Subcutaneous abdominal adipose tissue (tissue), 5 donors: Measurements from ENCODE around the gene TBX2.

Experiments
- H3K27ac ChIP-seq: one replicate; pipeline ENCODE4 v1.7.0; 2013; ENCODE audit warnings: low read depth, mild to moderate bottlenecking, inconsistent platforms, low read length, moderate library complexity
- H3K27me3 ChIP-seq, 5 donors: one replicate each; pipeline ENCODE4 v1.7.0; 2013; ENCODE audit warnings: low read length in 5 of 5, inconsistent platforms in 1 of 5; ENCODE audit not compliant: control insufficient read depth in 5 of 5, insufficient read depth in 4 of 5
- H3K36me3 ChIP-seq, 5 donors: one replicate each; pipeline ENCODE4 v1.7.0; 2013; ENCODE audit warnings: low read length in 5 of 5; ENCODE audit not compliant: control insufficient read depth in 5 of 5, insufficient read depth in 5 of 5
- H3K4me1 ChIP-seq, 5 donors: one replicate each; pipeline ENCODE4 v1.7.0; 2013; ENCODE audit warnings: low read length in 5 of 5, mild to moderate bottlenecking in 3 of 5, moderate library complexity in 1 of 5; ENCODE audit not compliant: control insufficient read depth in 5 of 5, insufficient read depth in 5 of 5
- H3K4me3 ChIP-seq, 5 donors: one replicate each; pipeline ENCODE4 v1.7.0; 2013; ENCODE audit warnings: low read length in 5 of 5, low read depth in 1 of 5
- H3K9ac ChIP-seq, 5 donors: one replicate each; pipeline ENCODE4 v1.7.0; 2013; ENCODE audit warnings: low read length in 5 of 5, mild to moderate bottlenecking in 4 of 5, moderate library complexity in 3 of 5
- H3K9me3 ChIP-seq, 5 donors: one replicate each; pipeline ENCODE4 v1.7.0; 2013; ENCODE audit warnings: low read length in 5 of 5; ENCODE audit not compliant: control insufficient read depth in 5 of 5
- donor health status: healthy.
- donor health status: healthy.
- donor health status: healthy.
- donor health status: healthy.
- donor health status: healthy.

TBX2 gene

GRCh38 chr17:61361084-61361483, 38.6 kb upstream of the TBX2 start:
- no peak overlapping the region for H3K9ac ChIP-seq
- no peaks in the 10 kb centered on the region for H3K9me3 ChIP-seq
- H3K4me3 ChIP-seq: no peak overlapping the region
- no peaks in the 10 kb centered on the region for H3K27me3 ChIP-seq
- no peak overlapping the region for H3K27ac ChIP-seq
- H3K36me3 ChIP-seq: no peaks in the 10 kb centered on the region
- H3K4me1 ChIP-seq: peaks cover 0 to 32% (median 17%) of the 10 kb centered on the region in 5 donors

GRCh38 chr17:61362396-61362795, 37.2 kb upstream of the TBX2 start:
- H3K4me1 ChIP-seq: peaks cover 0 to 45% (median 30%) of the 10 kb centered on the region in 5 donors
- no peak overlapping the region for H3K27ac ChIP-seq
- no peak overlapping the region for H3K4me3 ChIP-seq
- H3K27me3 ChIP-seq: no peaks in the 10 kb centered on the region
- H3K9me3 ChIP-seq: no peaks in the 10 kb centered on the region
- no peaks in the 10 kb centered on the region for H3K36me3 ChIP-seq
- no peak overlapping the region for H3K9ac ChIP-seq

GRCh38 chr17:61362852-61363600, 36.6 kb upstream of the TBX2 start:
- Histone ChIP-seq H3K4me3 (no peak overlapping the region), H3K27ac (no peak overlapping the region), H3K9me3 (no peaks in the 10 kb centered on the region), H3K9ac (no peak overlapping the region), H3K27me3 (no peaks in the 10 kb centered on the region), H3K36me3 (no peaks in the 10 kb centered on the region), H3K4me1 (peaks cover 0 to 51% (median 35%) of the 10 kb centered on the region in 5 donors)

GRCh38 chr17:61363601-61364462, 35.8 kb upstream of the TBX2 start:
- no peaks in the 10 kb centered on the region for H3K27me3 ChIP-seq
- no peak overlapping the region for H3K27ac ChIP-seq
- no peak overlapping the region for H3K9ac ChIP-seq
- peaks cover 2 to 59% (median 43%) of the 10 kb centered on the region in 5 donors for H3K4me1 ChIP-seq
- H3K36me3 ChIP-seq: no peaks in the 10 kb centered on the region
- H3K9me3 ChIP-seq: no peaks in the 10 kb centered on the region
- H3K4me3 ChIP-seq: no peak overlapping the region

GRCh38 chr17:61364463-61364846, 35.2 kb upstream of the TBX2 start:
- Histone ChIP-seq H3K9ac (no peak overlapping the region), H3K36me3 (peaks cover 0 to 2% (median 0%) of the 10 kb centered on the region in 5 donors), H3K4me1 (peaks cover 5 to 65% (median 48%) of the 10 kb centered on the region in 5 donors), H3K27ac (no peak overlapping the region), H3K4me3 (no peak overlapping the region), H3K9me3 (no peaks in the 10 kb centered on the region), H3K27me3 (no peaks in the 10 kb centered on the region)

- no peak overlapping the region for H3K9ac ChIP-seq
- H3K36me3 ChIP-seq: peaks cover 0 to 4% (median 0%) of the 10 kb centered on the region in 5 donors
- peaks cover 5 to 60% (median 45%) of the 10 kb centered on the region in 5 donors for H3K4me1 ChIP-seq
- H3K9me3 ChIP-seq: no peaks in the 10 kb centered on the region
- no peak overlapping the region for H3K4me3 ChIP-seq
- H3K27me3 ChIP-seq: no peaks in the 10 kb centered on the region
- peak overlapping the region; percentile 42 for H3K27ac ChIP-seq
Observed at GRCh38 chr17:61366076-61366714, 33.4 kb upstream of the TBX2 start.

GRCh38 chr17:61366715-61367413, 32.8 kb upstream of the TBX2 start:
- Histone ChIP-seq H3K9me3 (no peaks in the 10 kb centered on the region), H3K4me3 (no peak overlapping the region), H3K4me1 (peaks cover 5 to 59% (median 44%) of the 10 kb centered on the region in 5 donors), H3K27ac (peak overlapping the region; percentile 42), H3K27me3 (no peaks in the 10 kb centered on the region), H3K9ac (no peak overlapping the region), H3K36me3 (peaks cover 0 to 4% (median 0%) of the 10 kb centered on the region in 5 donors)

- peak overlapping the region; percentile 90 for H3K27ac ChIP-seq
- H3K27me3 ChIP-seq: no peaks in the 10 kb centered on the region
- peak overlapping the region in 2 of 5 donors; percentile 26 to 44 for H3K9ac ChIP-seq
- H3K9me3 ChIP-seq: no peaks in the 10 kb centered on the region
- H3K4me1 ChIP-seq: peaks cover 5 to 59% (median 45%) of the 10 kb centered on the region in 5 donors
- H3K4me3 ChIP-seq: no peak overlapping the region
- peaks cover 0 to 4% (median 0%) of the 10 kb centered on the region in 5 donors for H3K36me3 ChIP-seq
Observed at GRCh38 chr17:61368049-61368831, 31.4 kb upstream of the TBX2 start.

GRCh38 chr17:61368832-61369450, 30.7 kb upstream of the TBX2 start:
- H3K9me3 ChIP-seq: no peaks in the 10 kb centered on the region
- H3K9ac ChIP-seq: no peak overlapping the region
- no peaks in the 10 kb centered on the region for H3K27me3 ChIP-seq
- peaks cover 5 to 52% (median 44%) of the 10 kb centered on the region in 5 donors for H3K4me1 ChIP-seq
- no peak overlapping the region for H3K4me3 ChIP-seq
- H3K27ac ChIP-seq: peak overlapping the region; percentile 90
- peaks cover 0 to 4% (median 0%) of the 10 kb centered on the region in 5 donors for H3K36me3 ChIP-seq
